ENCODE measurements around the gene OSBPL10. TPM values are rescaled to one million over a fixed set of nuclear protein-coding genes. Genes with fewer than 3 reads are reported as not detected.
A peak's percentile ranks its signal among the peaks of the same experiment; 100 is the strongest.

The OSBPL10 gene
- total RNA-seq, 2 donors from 2014 or later, result 23.8 to 33.6 TPM

DNA sequence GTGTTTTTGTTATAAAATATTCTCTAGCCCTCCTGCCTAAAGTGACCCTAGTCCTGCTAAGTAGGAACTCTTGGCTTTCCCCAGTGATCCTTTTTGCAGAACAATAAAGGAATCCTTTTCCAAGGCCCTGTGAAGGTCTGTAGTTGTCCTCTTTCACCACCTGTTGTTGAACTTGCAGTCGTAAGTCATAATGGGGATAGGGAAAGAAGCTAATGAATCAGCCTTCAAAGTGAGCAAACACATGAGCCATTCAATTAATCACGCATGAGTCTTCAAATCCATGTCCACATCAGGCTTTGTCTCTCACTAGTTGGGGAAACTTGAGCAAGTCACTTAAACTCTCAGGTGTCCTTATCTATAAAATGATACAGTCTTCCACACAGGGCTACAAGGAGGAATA lies 28.0 kb upstream of the OSBPL10 start:
- Mint-ChIP-seq H3K36me3 (ENCODE audit: low read depth) (no peaks in the 10 kb centered on the region), H3K27me3 (ENCODE audit: insufficient read depth) (no peaks in the 10 kb centered on the region), H3K4me3 (no peak overlapping the region), H3K27ac (no peak overlapping the region), H3K9me3 (peaks cover 12% of the 10 kb centered on the region), H3K4me1 (peaks cover 2% of the 10 kb centered on the region)
- no peak overlapping the region for H3K27ac ChIP-seq (ENCODE audit: low read depth, low read length)
- DNase-seq, result no peak
- H3K27me3 ChIP-seq (ENCODE audit: control insufficient read depth, insufficient read depth, low read length, poor library complexity, severe bottlenecking), result no peaks in the 10 kb centered on the region
- H3K9ac ChIP-seq (ENCODE audit: extremely low read depth, low read length, poor library complexity, severe bottlenecking), result no peak overlapping the region
- no peak overlapping the region for H3K4me3 ChIP-seq (ENCODE audit: low read length)
- H3K36me3 ChIP-seq (ENCODE audit: control insufficient read depth, insufficient read depth, low read length), result no peaks in the 10 kb centered on the region
- TF ChIP-seq, protein P1, sequence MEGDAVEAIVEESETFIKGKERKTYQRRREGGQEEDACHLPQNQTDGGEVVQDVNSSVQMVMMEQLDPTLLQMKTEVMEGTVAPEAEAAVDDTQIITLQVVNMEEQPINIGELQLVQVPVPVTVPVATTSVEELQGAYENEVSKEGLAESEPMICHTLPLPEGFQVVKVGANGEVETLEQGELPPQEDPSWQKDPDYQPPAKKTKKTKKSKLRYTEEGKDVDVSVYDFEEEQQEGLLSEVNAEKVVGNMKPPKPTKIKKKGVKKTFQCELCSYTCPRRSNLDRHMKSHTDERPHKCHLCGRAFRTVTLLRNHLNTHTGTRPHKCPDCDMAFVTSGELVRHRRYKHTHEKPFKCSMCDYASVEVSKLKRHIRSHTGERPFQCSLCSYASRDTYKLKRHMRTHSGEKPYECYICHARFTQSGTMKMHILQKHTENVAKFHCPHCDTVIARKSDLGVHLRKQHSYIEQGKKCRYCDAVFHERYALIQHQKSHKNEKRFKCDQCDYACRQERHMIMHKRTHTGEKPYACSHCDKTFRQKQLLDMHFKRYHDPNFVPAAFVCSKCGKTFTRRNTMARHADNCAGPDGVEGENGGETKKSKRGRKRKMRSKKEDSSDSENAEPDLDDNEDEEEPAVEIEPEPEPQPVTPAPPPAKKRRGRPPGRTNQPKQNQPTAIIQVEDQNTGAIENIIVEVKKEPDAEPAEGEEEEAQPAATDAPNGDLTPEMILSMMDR (conservative IDR thresholded peaks at IDR 0.05), result no peak
- no peaks in the 10 kb centered on the region for H3K4me1 ChIP-seq (ENCODE audit: control insufficient read depth, insufficient read depth, low read length)
- WGBS, 2 experiments (ENCODE audit: insufficient coverage in 1 of 2, insufficient read length in 1 of 2), result 60 to 89% methylated on average over 1 to 2 of the region's 2 CpGs
- no peaks in the 10 kb centered on the region for H3K9me3 ChIP-seq (ENCODE audit: control insufficient read depth, low read length)

DNA sequence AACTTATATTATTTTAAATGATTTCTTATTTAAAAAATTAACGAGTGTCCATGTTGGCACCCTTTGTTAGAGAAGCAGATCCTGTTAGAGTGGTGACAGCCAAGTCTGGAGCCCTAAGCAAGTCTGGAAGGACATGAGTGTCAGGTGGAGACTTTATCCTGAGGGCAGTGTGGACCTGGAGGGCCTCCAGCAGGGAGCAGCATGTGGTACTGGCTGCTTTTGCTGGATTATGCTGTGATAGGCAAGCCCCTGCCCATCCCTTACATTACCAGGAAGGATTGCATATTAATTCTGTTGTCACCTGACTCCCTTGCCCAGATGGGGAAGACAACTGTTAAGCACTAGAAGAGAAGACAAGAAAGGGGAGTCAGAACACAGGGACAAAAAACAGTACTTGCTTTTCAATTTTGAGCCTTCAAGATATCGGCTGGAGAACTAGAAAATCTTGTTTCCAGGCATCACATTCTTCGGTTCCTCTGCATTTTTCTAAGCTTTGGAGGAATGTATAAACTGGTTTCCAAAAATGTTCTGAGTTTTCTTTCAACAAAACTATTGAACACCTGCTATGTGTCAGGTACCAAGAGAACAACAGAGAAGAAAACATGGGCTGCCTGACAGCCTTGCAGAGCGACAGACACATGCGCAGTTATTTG lies 23.2 kb upstream of the OSBPL10 start:
- no peaks in the 10 kb centered on the region for H3K36me3 ChIP-seq (ENCODE audit: control insufficient read depth, insufficient read depth, low read length)
- no peaks in the 10 kb centered on the region for H3K9me3 Mint-ChIP-seq
- H3K4me1 ChIP-seq (ENCODE audit: control insufficient read depth, insufficient read depth, low read length), result peaks cover 3% of the 10 kb centered on the region
- H3K27ac ChIP-seq (ENCODE audit: low read depth, low read length), result no peak overlapping the region
- peaks cover 16% of the 10 kb centered on the region for H3K4me1 Mint-ChIP-seq
- H3K27me3 ChIP-seq (ENCODE audit: control insufficient read depth, insufficient read depth, low read length, poor library complexity, severe bottlenecking), result no peaks in the 10 kb centered on the region
- H3K36me3 Mint-ChIP-seq (ENCODE audit: low read depth), result no peaks in the 10 kb centered on the region
- no peak overlapping the region for H3K27ac Mint-ChIP-seq
- peak; percentile 59 for DNase-seq
- no peak overlapping the region for H3K9ac ChIP-seq (ENCODE audit: extremely low read depth, low read length, poor library complexity, severe bottlenecking)
- H3K27me3 Mint-ChIP-seq (ENCODE audit: insufficient read depth), result no peaks in the 10 kb centered on the region
- H3K4me3 ChIP-seq (ENCODE audit: low read length), result no peak overlapping the region
- 87 to 95% methylated on average over 4 to 5 of the region's 5 CpGs for WGBS, 2 experiments (ENCODE audit: insufficient coverage in 1 of 2, insufficient read length in 1 of 2)
- TF ChIP-seq, protein P1 (conservative IDR thresholded peaks at IDR 0.05), result peak; percentile 66
- no peak overlapping the region for H3K4me3 Mint-ChIP-seq
- H3K9me3 ChIP-seq (ENCODE audit: control insufficient read depth, low read length), result no peaks in the 10 kb centered on the region

DNA sequence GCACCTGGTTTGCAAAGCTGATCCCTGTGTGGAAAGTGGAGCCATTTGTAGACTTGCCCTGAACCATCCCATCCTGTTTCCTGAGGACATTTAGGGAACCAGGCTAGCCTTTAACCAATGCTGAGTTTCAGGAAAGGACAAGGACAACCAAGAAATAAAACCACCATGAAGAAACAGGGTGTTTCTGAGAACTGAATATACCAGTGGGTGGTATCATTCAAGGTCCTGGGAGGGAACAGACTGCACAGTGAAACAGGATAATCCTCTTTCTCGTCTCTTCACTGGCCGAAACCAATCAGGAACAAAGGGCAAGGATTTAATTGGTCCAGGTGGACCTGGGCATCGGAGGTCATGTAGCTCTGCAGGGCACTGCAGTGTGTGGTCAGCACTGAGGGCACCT lies 22.3 kb upstream of the OSBPL10 start:
- Mint-ChIP-seq H3K9me3 (no peaks in the 10 kb centered on the region), H3K4me1 (peaks cover 16% of the 10 kb centered on the region), H3K4me3 (no peak overlapping the region), H3K36me3 (ENCODE audit: low read depth) (no peaks in the 10 kb centered on the region), H3K27ac (no peak overlapping the region), H3K27me3 (ENCODE audit: insufficient read depth) (no peaks in the 10 kb centered on the region)
- H3K9me3 ChIP-seq (ENCODE audit: control insufficient read depth, low read length), result no peaks in the 10 kb centered on the region
- DNase-seq, result no peak
- TF ChIP-seq, protein P1 (conservative IDR thresholded peaks at IDR 0.05), result no peak
- no peak overlapping the region for H3K4me3 ChIP-seq (ENCODE audit: low read length)
- no peaks in the 10 kb centered on the region for H3K27me3 ChIP-seq (ENCODE audit: control insufficient read depth, insufficient read depth, low read length, poor library complexity, severe bottlenecking)
- H3K36me3 ChIP-seq (ENCODE audit: control insufficient read depth, insufficient read depth, low read length), result no peaks in the 10 kb centered on the region
- no peak overlapping the region for H3K9ac ChIP-seq (ENCODE audit: extremely low read depth, low read length, poor library complexity, severe bottlenecking)
- H3K27ac ChIP-seq (ENCODE audit: low read depth, low read length), result no peak overlapping the region
- WGBS, 2 experiments (ENCODE audit: insufficient coverage in 1 of 2, insufficient read length in 1 of 2), result 91 to 93% methylated on average over 3 of the region's 3 CpGs
- H3K4me1 ChIP-seq (ENCODE audit: control insufficient read depth, insufficient read depth, low read length), result peaks cover 3% of the 10 kb centered on the region
